A673 (cell line): ENCODE measurements around the gene BTF3L4.

Experiments used
- CTCF ChIP-seq: fragments of 300-800, 200-600 bp; sonication (generic); conservative IDR thresholded peaks from 2 replicates; pipeline ENCODE4 v1.5.1; 2017; ENCODE audit warnings: low read depth, mild to moderate bottlenecking, antibody characterized with exemption, low read length, moderate library complexity, mixed read lengths
- EZH2 ChIP-seq: fragments of 200-600 bp; sonication (generic); IDR thresholded peaks from 2 replicates; pipeline ENCODE4 v1.6.1; 2017; ENCODE audit warnings: borderline replicate concordance, low read depth, mild to moderate bottlenecking, mixed read lengths, antibody characterized with exemption, low read length; ENCODE audit not compliant: poor library complexity, severe bottlenecking

- TF ChIP-seq CTCF, result no peak
- no peak for TF ChIP-seq EZH2
These were observed 55.4 kb downstream of the BTF3L4 start for GRCh38 chr1:52111492-52111891.
